GM23338 (cell line): ENCODE results near the gene LAPTM4A. TPM values are rescaled to one million over a fixed set of nuclear protein-coding genes. Genes with fewer than 3 reads are reported as not detected.
"Not testable (repeated sequence)": the region's sequence is repeated elsewhere in the genome, so short reads cannot be mapped to it uniquely, and the experiment has no call there.

ENCODE experiments used
- ATAC-seq: fragments of 200-7000 bp; cut with Tn5 transposase; 3 replicates; pipeline ENCODE4 v1.9.1; 2020
- DNase-seq: peaks from one replicate; pipeline ENCODE4 v3.0.0-alpha.2; 2015; ENCODE audit warnings: low spot score
- H2AFZ ChIP-seq: fragments of 200-600 bp; sonication (generic); 2 replicates; pipeline ENCODE4 v1.8.0; 2016; ENCODE audit warnings: antibody characterized with exemption, mild to moderate bottlenecking, moderate library complexity
- H3F3A ChIP-seq: fragments of 200-600 bp; sonication (generic); replicated peaks from 2 replicates; pipeline ENCODE4 v1.8.0; 2017; ENCODE audit warnings: antibody characterized with exemption, mixed run types, low read depth
- H3K27ac ChIP-seq: fragments of 200-600 bp; sonication (generic); 2 replicates; pipeline ENCODE4 v1.6.1; 2016; ENCODE audit warnings: low read depth
- H3K27me3 ChIP-seq: fragments of 200-600 bp; sonication (generic); 2 replicates; pipeline ENCODE4 v1.8.0; 2016; ENCODE audit warnings: mild to moderate bottlenecking, mixed run types, moderate library complexity; ENCODE audit not compliant: insufficient read depth
- H3K36me3 ChIP-seq: fragments of 200-600 bp; sonication (generic); 2 replicates; pipeline ENCODE4 v1.8.0; 2016; ENCODE audit warnings: mild to moderate bottlenecking; ENCODE audit not compliant: insufficient read depth
- H3K4me1 ChIP-seq: fragments of 200-600 bp; sonication (generic); 2 replicates; pipeline ENCODE4 v1.8.0; 2016; ENCODE audit warnings: mild to moderate bottlenecking, moderate library complexity; ENCODE audit not compliant: insufficient read depth
- H3K4me2 ChIP-seq: fragments of 200-600 bp; sonication (generic); 2 replicates; pipeline ENCODE4 v1.7.1; 2017; ENCODE audit warnings: mixed run types
- H3K4me3 ChIP-seq: fragments of 200-600 bp; sonication (generic); 2 replicates; pipeline ENCODE4 v1.6.1; 2016; ENCODE audit warnings: mixed run types
- H3K79me2 ChIP-seq: fragments of 200-600 bp; sonication (generic); replicated peaks from 2 replicates; pipeline ENCODE4 v1.8.0; 2017; ENCODE audit warnings: mild to moderate bottlenecking; ENCODE audit not compliant: insufficient read depth
- H3K9me2 ChIP-seq: fragments of 200-600 bp; sonication (generic); 2 replicates; pipeline ENCODE4 v1.8.0; 2017; ENCODE audit not compliant: insufficient read depth
- H4K20me1 ChIP-seq: fragments of 200-600 bp; sonication (generic); replicated peaks from 2 replicates; pipeline ENCODE4 v1.8.0; 2017; ENCODE audit warnings: mild to moderate bottlenecking; ENCODE audit not compliant: insufficient read depth
- H3K27ac Mint-ChIP-seq: 2 replicates; pipeline ENCODE4 v1.8.0; 2020; ENCODE audit warnings: inconsistent platforms, mild to moderate bottlenecking, moderate library complexity, mixed read lengths
- H3K27me3 Mint-ChIP-seq: 3 replicates; pipeline ENCODE4 v1.8.0; 2022; ENCODE audit warnings: low read depth, mild to moderate bottlenecking, moderate library complexity, mixed read lengths, inconsistent platforms; ENCODE audit not compliant: insufficient read depth, poor library complexity
- H3K36me3 Mint-ChIP-seq: 3 replicates; pipeline ENCODE4 v1.8.0; 2021; ENCODE audit warnings: low read depth, mild to moderate bottlenecking, inconsistent platforms, moderate library complexity, mixed read lengths
- H3K4me1 Mint-ChIP-seq: 3 replicates; pipeline ENCODE4 v1.8.0; 2020; ENCODE audit warnings: mild to moderate bottlenecking, inconsistent platforms, mixed read lengths
- H3K4me3 Mint-ChIP-seq: 3 replicates; pipeline ENCODE4 v1.8.0; 2021; ENCODE audit warnings: moderate library complexity, mild to moderate bottlenecking, inconsistent platforms, mixed read lengths
- H3K9me3 Mint-ChIP-seq: 3 replicates; pipeline ENCODE4 v1.8.0; 2020; ENCODE audit warnings: moderate library complexity, mild to moderate bottlenecking, inconsistent platforms, mixed read lengths
- ETS1 ChIP-seq: IDR thresholded peaks from 2 replicates; pipeline ENCODE4 v1.6.1; 2016; ENCODE audit warnings: antibody characterized with exemption
- EZH2phosphoT487 ChIP-seq: fragments of 200-600 bp; sonication (generic); IDR thresholded peaks from one replicate; pipeline ENCODE4 v1.8.1; 2018; ENCODE audit warnings: antibody characterized with exemption; ENCODE audit not compliant: unreplicated experiment
- STAT1 ChIP-seq: IDR thresholded peaks from one replicate; pipeline ENCODE4 v1.6.1; 2016; ENCODE audit warnings: antibody characterized with exemption; ENCODE audit not compliant: unreplicated experiment
- ZNF331 ChIP-seq: fragments of 250-450 bp; sonication (Bioruptor Pico); IDR thresholded peaks from 2 replicates; pipeline ENCODE4 v1.5.0; 2020; ENCODE audit warnings: low read depth, mild to moderate bottlenecking, moderate library complexity
- polyA plus RNA-seq: library from polyadenylated mRNA; unstranded; fragments of >200 nt; fragmentation: Nextera tagmentation; extraction: Ambion mirVana; gene quantifications from 2 replicates; pipeline ENCODE4 v1.2.1, GENCODE V29; 2016
- total RNA-seq: library from RNA; depleted of rRNA; stranded (reverse); fragments of >200 nt; shearing (Covaris generic); gene quantifications from 2 replicates; pipeline ENCODE4 v1.2.3, GENCODE V29; 2014
- TF ChIP-seq, protein P1 (sequence below): IDR thresholded peaks from one replicate; pipeline ENCODE4 v1.6.1; 2018; ENCODE audit warnings: antibody characterized with exemption; ENCODE audit not compliant: unreplicated experiment
- TF ChIP-seq, protein P2 (sequence below), 2 experiments: fragments of 200-600 bp in 1 of 2; sonication (generic) in 1 of 2; conservative IDR thresholded peaks; 2 replicates each; pipeline versions ENCODE4 v1.5.1 to v1.6.1; 2016 to 2017; ENCODE audit warnings: antibody characterized with exemption in 2 of 2, low read depth in 2 of 2, mild to moderate bottlenecking in 2 of 2, moderate library complexity in 1 of 2

The LAPTM4A gene
- total and polyA plus RNA-seq, 2 experiments from 2014 or later = 123 to 214 TPM

- TF ChIP-seq, protein P1, sequence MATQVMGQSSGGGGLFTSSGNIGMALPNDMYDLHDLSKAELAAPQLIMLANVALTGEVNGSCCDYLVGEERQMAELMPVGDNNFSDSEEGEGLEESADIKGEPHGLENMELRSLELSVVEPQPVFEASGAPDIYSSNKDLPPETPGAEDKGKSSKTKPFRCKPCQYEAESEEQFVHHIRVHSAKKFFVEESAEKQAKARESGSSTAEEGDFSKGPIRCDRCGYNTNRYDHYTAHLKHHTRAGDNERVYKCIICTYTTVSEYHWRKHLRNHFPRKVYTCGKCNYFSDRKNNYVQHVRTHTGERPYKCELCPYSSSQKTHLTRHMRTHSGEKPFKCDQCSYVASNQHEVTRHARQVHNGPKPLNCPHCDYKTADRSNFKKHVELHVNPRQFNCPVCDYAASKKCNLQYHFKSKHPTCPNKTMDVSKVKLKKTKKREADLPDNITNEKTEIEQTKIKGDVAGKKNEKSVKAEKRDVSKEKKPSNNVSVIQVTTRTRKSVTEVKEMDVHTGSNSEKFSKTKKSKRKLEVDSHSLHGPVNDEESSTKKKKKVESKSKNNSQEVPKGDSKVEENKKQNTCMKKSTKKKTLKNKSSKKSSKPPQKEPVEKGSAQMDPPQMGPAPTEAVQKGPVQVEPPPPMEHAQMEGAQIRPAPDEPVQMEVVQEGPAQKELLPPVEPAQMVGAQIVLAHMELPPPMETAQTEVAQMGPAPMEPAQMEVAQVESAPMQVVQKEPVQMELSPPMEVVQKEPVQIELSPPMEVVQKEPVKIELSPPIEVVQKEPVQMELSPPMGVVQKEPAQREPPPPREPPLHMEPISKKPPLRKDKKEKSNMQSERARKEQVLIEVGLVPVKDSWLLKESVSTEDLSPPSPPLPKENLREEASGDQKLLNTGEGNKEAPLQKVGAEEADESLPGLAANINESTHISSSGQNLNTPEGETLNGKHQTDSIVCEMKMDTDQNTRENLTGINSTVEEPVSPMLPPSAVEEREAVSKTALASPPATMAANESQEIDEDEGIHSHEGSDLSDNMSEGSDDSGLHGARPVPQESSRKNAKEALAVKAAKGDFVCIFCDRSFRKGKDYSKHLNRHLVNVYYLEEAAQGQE = no peak
- TF ChIP-seq EZH2phosphoT487 (no peak), ZNF331 (no peak), ETS1 (no peak), STAT1 (no peak)
- TF ChIP-seq, protein P2, sequence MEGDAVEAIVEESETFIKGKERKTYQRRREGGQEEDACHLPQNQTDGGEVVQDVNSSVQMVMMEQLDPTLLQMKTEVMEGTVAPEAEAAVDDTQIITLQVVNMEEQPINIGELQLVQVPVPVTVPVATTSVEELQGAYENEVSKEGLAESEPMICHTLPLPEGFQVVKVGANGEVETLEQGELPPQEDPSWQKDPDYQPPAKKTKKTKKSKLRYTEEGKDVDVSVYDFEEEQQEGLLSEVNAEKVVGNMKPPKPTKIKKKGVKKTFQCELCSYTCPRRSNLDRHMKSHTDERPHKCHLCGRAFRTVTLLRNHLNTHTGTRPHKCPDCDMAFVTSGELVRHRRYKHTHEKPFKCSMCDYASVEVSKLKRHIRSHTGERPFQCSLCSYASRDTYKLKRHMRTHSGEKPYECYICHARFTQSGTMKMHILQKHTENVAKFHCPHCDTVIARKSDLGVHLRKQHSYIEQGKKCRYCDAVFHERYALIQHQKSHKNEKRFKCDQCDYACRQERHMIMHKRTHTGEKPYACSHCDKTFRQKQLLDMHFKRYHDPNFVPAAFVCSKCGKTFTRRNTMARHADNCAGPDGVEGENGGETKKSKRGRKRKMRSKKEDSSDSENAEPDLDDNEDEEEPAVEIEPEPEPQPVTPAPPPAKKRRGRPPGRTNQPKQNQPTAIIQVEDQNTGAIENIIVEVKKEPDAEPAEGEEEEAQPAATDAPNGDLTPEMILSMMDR (conservative IDR thresholded peaks at IDR 0.05; ENCODE audit: low read depth in 2 of 2) = no peak
Measured at GRCh38 chr2:20089715-20090464, 38.5 kb upstream of the LAPTM4A start (continued).

DNA sequence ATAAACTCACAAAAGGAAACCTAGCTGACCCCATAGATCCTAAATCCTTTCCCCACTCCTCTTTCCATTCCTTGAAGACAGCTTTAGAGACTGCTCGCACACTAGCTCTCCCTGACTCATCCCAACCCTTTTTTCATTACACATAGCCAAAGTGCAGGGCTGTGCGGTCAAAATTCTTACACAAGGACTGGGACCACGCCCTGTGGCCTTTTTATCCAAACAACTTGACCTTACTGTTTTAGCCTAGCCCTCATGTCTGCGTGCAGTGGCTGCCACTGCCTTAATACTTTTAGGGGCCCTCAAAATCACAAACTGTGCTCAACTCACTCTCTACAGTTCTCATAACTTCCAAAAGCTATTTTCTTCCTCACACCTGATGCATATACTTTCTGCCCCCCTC is 34.5 kb upstream of the LAPTM4A start:
- H3K36me3 Mint-ChIP-seq, H3K4me1 ChIP-seq, H2AFZ ChIP-seq, H3K4me3 ChIP-seq, H3K36me3 ChIP-seq, H3K79me2 ChIP-seq, H3K9me3 Mint-ChIP-seq, H3K4me3 Mint-ChIP-seq, H3K4me2 ChIP-seq, H3K27ac ChIP-seq, DNase-seq, H4K20me1 ChIP-seq, H3K27me3 ChIP-seq, H3K9me2 ChIP-seq, ATAC-seq, H3K27me3 Mint-ChIP-seq, H3F3A ChIP-seq, H3K27ac Mint-ChIP-seq: not testable (repeated sequence)
- H3K4me1 Mint-ChIP-seq = peaks cover 15% of the 10 kb centered on the region

DNA sequence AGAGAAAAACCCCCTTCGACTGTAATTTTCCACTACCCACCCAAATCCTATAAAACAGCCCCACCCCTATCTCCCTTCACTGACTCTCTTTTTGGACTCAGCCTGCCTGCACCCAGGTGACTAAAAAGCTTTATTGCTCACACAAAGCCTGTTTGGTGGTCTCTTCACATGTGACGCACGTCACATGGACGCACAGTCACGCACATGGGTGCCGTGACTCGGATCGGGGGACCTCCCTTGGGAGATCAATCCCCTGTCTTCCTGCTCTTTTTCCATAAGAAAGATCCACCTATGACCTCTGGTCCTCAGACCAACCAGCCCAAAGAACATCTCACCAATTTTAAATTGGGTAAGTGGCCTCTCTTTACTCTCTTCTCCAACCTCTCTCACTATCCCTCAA is 31.4 kb upstream of the LAPTM4A start:
- not testable (repeated sequence) for H3K4me2 ChIP-seq, H3K4me3 ChIP-seq, H2AFZ ChIP-seq, H3F3A ChIP-seq, H3K27ac ChIP-seq, ATAC-seq, H3K79me2 ChIP-seq, DNase-seq, H3K9me2 ChIP-seq, H3K27me3 ChIP-seq, H4K20me1 ChIP-seq, H3K4me3 Mint-ChIP-seq, H3K36me3 Mint-ChIP-seq, H3K27me3 Mint-ChIP-seq, H3K9me3 Mint-ChIP-seq, H3K36me3 ChIP-seq, H3K27ac Mint-ChIP-seq
- H3K4me1 Mint-ChIP-seq = peaks cover 11% of the 10 kb centered on the region
- peaks cover 10% of the 10 kb centered on the region for H3K4me1 ChIP-seq
